OCI-LY1 (cell line): ENCODE results near the gene ESPN.

ENCODE experiments used
- EZH2 ChIP-seq: fragments of 200-600 bp; sonication (generic), shearing (Covaris generic); IDR thresholded peaks from 2 replicates; pipeline ENCODE4 v1.8.0; 2017; ENCODE audit warnings: borderline replicate concordance, mixed run types, mild to moderate bottlenecking, antibody characterized with exemption, low read length, moderate library complexity, mixed read lengths
- TF ChIP-seq, protein P1 (sequence below): fragments of 200-600 bp; sonication (generic), shearing (Covaris generic); IDR thresholded peaks from 2 replicates; pipeline ENCODE4 v1.5.1; 2017; ENCODE audit warnings: mild to moderate bottlenecking, antibody characterized with exemption, low read length, moderate library complexity, mixed read lengths

DNA sequence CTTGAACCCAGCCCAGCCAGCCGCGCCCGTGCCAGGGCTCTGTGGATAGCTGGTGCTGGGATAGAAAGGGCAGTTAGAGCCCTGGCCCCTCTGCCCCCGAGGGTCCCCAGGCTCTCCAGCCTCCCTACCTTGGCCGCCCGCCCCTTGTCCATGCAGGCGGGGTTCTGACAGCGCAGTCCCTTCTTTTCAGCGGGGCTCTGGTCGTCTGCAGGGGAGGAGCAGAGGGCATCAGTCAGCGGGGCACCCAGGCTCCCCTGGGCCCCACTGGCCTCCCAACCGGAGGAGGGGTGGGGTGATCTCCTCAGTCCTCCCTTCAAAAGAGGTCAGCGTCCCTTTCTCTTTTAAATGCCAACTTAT is 71.8 kb downstream of the ESPN start:
- TF ChIP-seq, protein P1, sequence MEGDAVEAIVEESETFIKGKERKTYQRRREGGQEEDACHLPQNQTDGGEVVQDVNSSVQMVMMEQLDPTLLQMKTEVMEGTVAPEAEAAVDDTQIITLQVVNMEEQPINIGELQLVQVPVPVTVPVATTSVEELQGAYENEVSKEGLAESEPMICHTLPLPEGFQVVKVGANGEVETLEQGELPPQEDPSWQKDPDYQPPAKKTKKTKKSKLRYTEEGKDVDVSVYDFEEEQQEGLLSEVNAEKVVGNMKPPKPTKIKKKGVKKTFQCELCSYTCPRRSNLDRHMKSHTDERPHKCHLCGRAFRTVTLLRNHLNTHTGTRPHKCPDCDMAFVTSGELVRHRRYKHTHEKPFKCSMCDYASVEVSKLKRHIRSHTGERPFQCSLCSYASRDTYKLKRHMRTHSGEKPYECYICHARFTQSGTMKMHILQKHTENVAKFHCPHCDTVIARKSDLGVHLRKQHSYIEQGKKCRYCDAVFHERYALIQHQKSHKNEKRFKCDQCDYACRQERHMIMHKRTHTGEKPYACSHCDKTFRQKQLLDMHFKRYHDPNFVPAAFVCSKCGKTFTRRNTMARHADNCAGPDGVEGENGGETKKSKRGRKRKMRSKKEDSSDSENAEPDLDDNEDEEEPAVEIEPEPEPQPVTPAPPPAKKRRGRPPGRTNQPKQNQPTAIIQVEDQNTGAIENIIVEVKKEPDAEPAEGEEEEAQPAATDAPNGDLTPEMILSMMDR: no peak
- no peak for TF ChIP-seq EZH2
